Pancreas (tissue), 10 donors: ENCODE results near the gene TRIP12. TPM values are rescaled to one million over a fixed set of nuclear protein-coding genes. Genes with fewer than 3 reads are reported as not detected.
"Not testable (repeated sequence)": the region's sequence is repeated elsewhere in the genome, so short reads cannot be mapped to it uniquely, and the experiment has no call there.

Source experiments
- ATAC-seq, 4 donors: fragments of 200-7000 bp; cut with Tn5 transposase; one replicate each; pipeline versions ENCODE4 v1.8.0 to v1.9.1; 2020; ENCODE audit warnings: mild to moderate bottlenecking in 4 of 4, moderate library complexity in 4 of 4
- DNase-seq, 6 donors: peaks; one replicate each; pipeline ENCODE4 v3.0.0-alpha.2; 2020
- FAIRE-seq: peaks from 2 replicates; lab custom pipeline; 2012; peaks lifted over from hg19 to GRCh38; lab: Jason Lieb, UNC
- H3K27ac ChIP-seq, 4 donors: fragments of 200-600 bp; sonication (generic); 1 replicate in 3 of 4; 2 replicates in 1 of 4; pipeline versions ENCODE4 v1.5.0 to v1.8.0; 2020
- H3K27me3 ChIP-seq, 4 donors: fragments of 200-600 bp; one replicate each; pipeline ENCODE4 v1.8.0; 2021
- H3K36me3 ChIP-seq, 3 donors: fragments of 200-600 bp; sonication (generic) in 1 of 3; one replicate each; pipeline versions ENCODE4 v1.5.0 to v1.8.0; 2020 to 2021
- H3K4me1 ChIP-seq, 3 donors: fragments of 200-600 bp; one replicate each; pipeline ENCODE4 v1.8.0; 2021
- H3K4me3 ChIP-seq, 4 donors: fragments of 200-600 bp; sonication (generic) in 2 of 4; one replicate each; pipeline versions ENCODE4 v1.5.0 to v1.8.0; 2020 to 2021
- H3K9me3 ChIP-seq, 4 donors: fragments of 200-600 bp; one replicate each; pipeline ENCODE4 v1.8.0; 2021
- CTCF ChIP-seq, 4 donors: fragments of 200-600 bp; sonication (generic) in 3 of 4; IDR thresholded peaks; one replicate each; pipeline versions ENCODE4 v1.5.0 to v1.8.0; 2021; ENCODE audit warnings: antibody characterized with exemption in 4 of 4
- WGBS, 2 donors: extraction: QIAGEN DNeasy Blood & Tissue Kit; methylation state at CpG; one replicate each; pipeline ENCODE4 v1.1.7; 2013; 5-methylcytosine and 5-hydroxymethylcytosine counted together
- intact Hi-C, 3 donors: fragments of 100-400 bp; cut with DNase I; formaldehyde crosslinking; loops; one replicate each; pipeline versions ENCODE4 v1.11.1 to v1.14.2; 2022
- polyA plus RNA-seq, 2 donors: library from polyadenylated mRNA; stranded (reverse); fragments of 200-250 nt; gene quantifications; one replicate each; pipeline ENCODE4 v1.2.3, GENCODE V29; 2013
- total RNA-seq, 6 donors: library from RNA; stranded (reverse); fragmentation: NEBNext Ultra II Directional in 4 of 6; extraction: Animal tissue kit (Norgen Biotek cat#: 25700) in 4 of 6; gene quantifications; one replicate each; pipeline versions ENCODE4 v1.2.1 to v1.2.4, GENCODE V29; 2021 to 2023
- donor health status: healthy with polysubstance abuse.
- donor health status: DM: no; HTN: no; CAD: no; lungs with moderate emphysema.
- donor health status: DM: no; HTN: no; CAD: no.
- donor health status: control.
- donor health status: control.
- donor health status: Bipolar disorder and iron deficiency.
- donor health status: DM: yes; HTN: yes; CAD: no.
- donor health status: DM: no; HTN: no; CAD: no.
- donor health status: DM: no; HTN: no; CAD: no.
- donor health status: DM: yes; HTN: yes; CAD: no.

The TRIP12 gene
- total and polyA plus RNA-seq, 8 donors, result 12.2 to 106 (median 58.6) TPM

DNA sequence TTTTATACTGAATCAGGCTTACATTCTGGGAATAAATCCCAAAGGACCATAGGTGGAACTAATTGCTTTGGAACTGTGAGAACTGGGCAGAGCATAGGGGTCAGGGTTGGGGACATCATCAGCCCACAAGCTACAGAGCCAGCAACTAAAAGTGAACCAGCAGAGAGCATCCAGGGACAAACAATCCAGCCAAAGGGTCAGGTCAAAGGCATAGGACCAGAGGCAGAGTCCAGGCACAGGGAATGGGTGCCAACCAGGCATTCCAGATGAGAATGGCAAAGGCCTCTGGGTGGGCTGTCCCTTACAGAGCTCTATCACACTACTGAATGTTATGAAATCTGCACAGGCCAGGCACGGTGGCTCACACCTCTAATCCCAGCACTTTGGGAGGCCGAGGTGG, 195.2 kb downstream of the TRIP12 start:
- no peaks in the 10 kb centered on the region for H3K9me3 ChIP-seq
- no peaks in the 10 kb centered on the region for H3K4me1 ChIP-seq
- no peak overlapping the region for H3K27ac ChIP-seq
- no peak overlapping the region for H3K4me3 ChIP-seq
- FAIRE-seq (no peak), ATAC-seq (no peak), DNase-seq (no peak)
- no peaks in the 10 kb centered on the region for H3K27me3 ChIP-seq
- 78% methylated on average over 2 of the region's 2 CpGs for WGBS, 2 donors
- intact Hi-C loops, result no loop called here
- no peak for TF ChIP-seq CTCF (IDR thresholded peaks at IDR 0.05)
- no peaks in the 10 kb centered on the region for H3K36me3 ChIP-seq

DNA sequence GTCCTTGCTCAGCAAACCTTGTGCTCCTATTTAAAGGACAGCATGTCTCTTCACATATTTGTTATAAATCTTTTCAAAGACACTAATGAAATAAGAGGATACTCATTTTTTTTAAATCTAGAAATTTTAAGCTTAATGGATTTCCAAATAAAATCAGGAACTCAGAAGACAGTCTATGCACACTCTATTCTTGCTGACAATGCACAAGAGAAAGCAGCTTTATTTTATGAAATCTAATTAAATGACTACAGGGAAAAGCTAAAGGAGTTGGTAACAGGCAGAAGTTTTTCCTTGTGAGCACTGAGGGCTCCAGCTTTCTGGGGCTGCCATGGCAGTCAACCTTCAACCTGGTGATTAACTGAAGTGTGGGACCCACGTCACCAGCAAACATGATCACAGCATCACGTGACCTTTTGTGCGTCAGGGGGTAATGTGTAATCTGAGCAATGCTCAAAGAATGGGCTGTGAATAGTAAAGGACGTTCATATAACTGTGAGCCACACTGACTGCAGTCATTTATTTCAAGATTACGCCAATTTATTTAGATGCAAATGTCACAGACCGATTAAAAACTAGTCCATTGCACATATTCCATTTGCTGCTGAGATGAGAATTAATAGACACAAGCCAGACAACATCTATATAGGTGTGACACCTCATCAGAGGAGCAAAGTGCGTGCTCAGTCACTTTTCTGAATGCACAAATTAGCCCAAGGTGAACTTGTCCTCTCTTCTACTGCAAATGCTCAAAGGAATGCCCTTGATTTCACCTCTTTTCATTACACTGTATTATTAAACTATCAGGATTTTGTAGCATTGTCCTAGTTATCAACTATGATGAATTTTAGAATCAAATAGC, 195.9 kb downstream of the TRIP12 start:
- H3K27ac ChIP-seq, result no peak overlapping the region
- DNase-seq, result no peak
- 38 to 45% methylated on average over 7 of the region's 7 CpGs for WGBS, 2 donors
- H3K4me1 ChIP-seq, result no peaks in the 10 kb centered on the region
- no peak for FAIRE-seq
- no peak for TF ChIP-seq CTCF (IDR thresholded peaks at IDR 0.05)
- H3K27me3 ChIP-seq, result no peaks in the 10 kb centered on the region
- no peak for ATAC-seq
- no peaks in the 10 kb centered on the region for H3K9me3 ChIP-seq
- H3K36me3 ChIP-seq, result no peaks in the 10 kb centered on the region
- intact Hi-C loops, result no loop called here
- no peak overlapping the region for H3K4me3 ChIP-seq

GRCh38 chr2:229723192-229723591, 198.6 kb downstream of the TRIP12 start:
- DNase-seq, H3K27ac ChIP-seq, intact Hi-C loops, H3K4me1 ChIP-seq, FAIRE-seq, H3K4me3 ChIP-seq, H3K36me3 ChIP-seq, H3K9me3 ChIP-seq, ATAC-seq: not testable (repeated sequence)
- peaks cover 0 to 17% (median 0%) of the 10 kb centered on the region in 4 donors for H3K27me3 ChIP-seq
- whole genome bisulfite sequencing, 2 donors, result 74 to 83% methylated on average over 3 of the region's 3 CpGs

GRCh38 chr2:229719926-229720647, 201.7 kb downstream of the TRIP12 start:
- H3K27me3 ChIP-seq, result peaks cover 0 to 42% (median 3%) of the 10 kb centered on the region in 4 donors
- 47 to 58% methylated on average over 3 of the region's 3 CpGs for WGBS, 2 donors

More at GRCh38 chr2:229719926-229720647, 201.7 kb downstream of the TRIP12 start:
- Histone ChIP-seq H3K9me3 (no peaks in the 10 kb centered on the region), H3K4me3 (no peak overlapping the region), H3K4me1 (no peaks in the 10 kb centered on the region), H3K27ac (no peak overlapping the region), H3K36me3 (no peaks in the 10 kb centered on the region)
- intact Hi-C loops, result no loop called here
- FAIRE-seq (no peak), DNase-seq (no peak), ATAC-seq (no peak)
- TF ChIP-seq CTCF (IDR thresholded peaks at IDR 0.05), result no peak
